HG03558 (cell line): ENCODE data around the gene CRTC3.

ENCODE experiments used
- ATAC-seq: cut with Tn5 transposase; IDR thresholded peaks from one replicate; pipeline ENCODE4 v1.9.1; 2021; ENCODE audit warnings: moderate number of reproducible peaks; ENCODE audit not compliant: unreplicated experiment; ENCODE audit errors: extremely low read depth

The CRTC3 gene

DNA sequence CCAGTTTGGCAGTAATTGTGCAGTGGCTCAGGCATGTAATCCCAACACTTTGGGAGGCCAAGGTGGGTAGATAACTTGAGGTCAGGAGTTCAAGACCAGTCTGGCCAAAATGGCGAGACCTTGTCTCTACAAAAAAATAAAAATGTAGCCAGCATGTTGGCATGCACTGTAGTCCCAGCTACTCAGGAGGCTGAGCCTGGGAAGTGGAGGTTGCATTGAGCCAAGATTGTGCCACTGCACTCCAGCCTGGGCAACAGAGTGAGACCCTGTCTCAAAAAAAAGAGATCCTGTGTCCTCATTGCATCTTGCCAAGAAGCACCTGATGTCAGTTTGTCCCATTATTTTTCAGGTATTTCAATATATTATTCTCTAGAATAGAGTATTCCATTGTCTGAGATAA, 61.8 kb downstream of the CRTC3 start:
- ATAC-seq: no peak

DNA sequence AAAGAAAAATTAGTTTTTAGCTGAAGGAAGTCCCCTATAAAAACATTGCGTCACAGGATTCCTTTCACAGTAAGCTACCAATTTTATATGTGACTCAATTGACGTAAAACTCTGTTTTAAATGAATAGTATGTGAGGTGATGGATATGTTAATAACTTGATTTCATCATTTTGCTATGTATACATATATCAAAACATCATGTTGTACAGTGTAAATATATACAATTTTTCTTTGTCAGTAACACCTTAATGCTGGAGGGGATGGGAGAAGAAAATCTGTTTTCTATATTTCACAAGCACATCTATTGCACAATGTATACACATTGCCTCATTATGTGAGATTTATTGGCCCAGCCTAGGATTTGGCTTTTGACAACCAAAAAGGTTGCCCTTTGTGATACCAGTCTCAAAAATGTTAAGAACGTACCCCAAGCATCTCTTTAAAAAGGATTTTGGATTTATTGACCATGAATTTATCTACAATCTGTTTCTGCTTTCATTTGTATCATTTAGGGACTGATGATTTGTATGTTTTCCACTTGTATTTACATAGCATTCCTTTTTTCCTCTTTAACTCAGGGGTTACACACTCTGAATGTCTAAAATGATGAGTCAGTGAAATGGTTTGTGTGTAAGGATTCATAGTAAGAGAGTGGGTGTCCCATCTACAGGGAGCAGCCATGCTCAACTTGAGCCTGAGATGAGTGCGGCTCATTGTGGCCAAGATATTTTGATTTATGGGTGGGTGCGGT, 62.6 kb downstream of the CRTC3 start:
- no peak for ATAC-seq

DNA sequence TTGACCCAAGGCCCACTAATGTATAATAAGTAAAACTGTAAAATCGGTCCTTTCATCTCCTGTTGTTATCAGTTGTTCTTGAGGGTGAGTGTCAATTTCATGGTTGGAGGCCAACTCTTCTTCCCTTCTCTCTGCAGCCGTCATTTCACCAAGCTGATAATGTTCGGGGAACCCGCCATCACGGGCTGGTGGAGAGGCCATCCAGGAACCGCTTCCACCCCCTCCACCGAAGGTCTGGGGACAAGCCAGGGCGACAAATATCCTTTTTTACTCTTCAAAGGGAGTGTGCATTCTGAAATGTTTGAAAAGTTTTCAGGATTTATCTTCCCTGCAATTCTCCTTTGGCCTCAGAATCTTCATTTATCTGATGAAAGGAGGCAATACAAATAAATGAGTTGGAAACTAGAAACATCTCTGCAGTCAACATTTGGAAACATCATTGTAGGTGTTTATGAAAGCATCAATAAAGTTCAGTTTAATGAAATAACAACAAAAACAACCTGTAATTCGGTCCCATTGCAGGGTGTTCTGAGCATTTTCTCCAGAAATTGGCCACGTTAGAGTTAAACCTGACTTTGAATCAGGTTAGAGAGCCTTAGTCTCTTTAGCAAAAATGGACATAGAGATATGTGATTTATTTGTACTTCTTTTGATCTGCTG, 63.9 kb downstream of the CRTC3 start:
- ATAC-seq: no peak

DNA sequence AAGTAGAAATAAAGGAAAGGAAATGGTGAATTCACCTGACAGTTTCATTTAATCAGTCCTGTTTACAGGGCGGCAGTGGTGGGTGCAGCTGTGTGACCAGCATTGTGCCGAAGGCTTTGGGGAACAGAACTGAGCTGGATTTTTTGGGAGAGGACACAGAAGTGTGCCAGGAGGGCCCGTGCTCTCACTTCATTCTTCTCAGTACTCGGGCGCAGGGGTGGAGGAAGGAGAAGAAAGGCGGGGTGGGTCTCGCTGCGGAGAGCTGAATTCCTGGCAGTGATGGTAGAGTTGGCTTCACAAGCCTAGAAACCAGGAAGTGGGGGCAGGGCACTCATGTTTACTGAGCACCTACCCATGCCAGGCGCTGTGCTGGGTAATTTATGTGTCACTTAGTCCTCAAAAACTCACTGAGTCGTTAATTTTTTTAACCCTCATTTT, 64.6 kb downstream of the CRTC3 start:
- ATAC-seq: no peak

DNA sequence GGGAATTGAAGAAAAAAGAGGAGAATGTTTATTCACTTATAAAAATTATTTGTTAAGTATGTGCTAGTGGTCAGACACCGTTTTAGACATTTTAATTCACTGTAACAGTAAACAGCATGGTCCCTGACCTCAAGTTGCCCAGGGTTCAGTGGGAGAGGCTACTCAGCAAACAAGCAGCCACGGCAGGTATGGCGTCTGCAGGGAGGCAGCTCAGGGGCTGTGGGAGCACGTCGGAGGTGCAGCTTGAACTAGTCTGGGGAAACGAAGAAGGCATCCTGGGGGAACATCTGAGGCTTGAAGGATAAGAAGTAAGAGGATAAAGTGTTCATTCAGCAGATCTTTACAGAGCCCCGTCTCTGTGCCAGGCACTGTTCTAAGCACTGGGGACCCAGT, 66.0 kb downstream of the CRTC3 start:
- no peak for ATAC-seq

DNA sequence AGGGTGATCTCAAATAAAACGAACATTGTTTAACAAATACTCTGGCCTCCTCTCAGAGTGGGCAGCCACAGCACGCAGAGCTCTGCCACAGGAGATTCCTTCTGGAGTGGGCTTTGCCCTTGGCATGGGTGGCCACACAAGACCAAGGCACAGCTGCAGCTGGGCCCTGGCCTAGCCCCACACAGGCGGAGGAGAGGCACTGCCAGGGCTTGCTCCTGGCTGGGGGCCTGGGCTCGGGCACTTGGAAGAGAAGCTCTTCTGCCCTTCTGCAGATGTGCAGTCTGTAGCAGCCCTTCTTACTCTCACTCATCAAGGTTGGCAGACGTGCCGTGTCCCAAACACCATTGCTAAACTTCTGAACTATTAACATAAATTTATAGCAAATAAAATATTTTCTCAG, 67.2 kb downstream of the CRTC3 start:
- no peak for ATAC-seq

DNA sequence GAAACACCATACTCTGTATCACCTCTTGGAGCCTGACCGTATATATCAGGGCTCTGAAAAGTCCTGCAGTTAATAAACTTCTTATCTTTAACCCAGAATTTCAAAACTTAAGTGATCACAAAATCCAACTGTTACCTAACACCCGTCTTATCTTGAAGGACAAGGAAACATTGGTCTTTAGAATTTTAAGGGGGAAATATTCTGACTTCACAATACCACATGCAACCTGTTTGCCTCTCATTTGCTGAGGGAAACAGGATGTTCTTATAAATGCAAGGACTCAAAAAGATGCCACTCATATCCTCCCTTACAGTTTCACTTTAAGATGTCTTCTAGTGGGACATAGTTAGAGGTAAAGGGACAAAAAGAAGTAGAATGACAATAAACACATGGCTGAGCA, 67.9 kb downstream of the CRTC3 start:
- no peak for ATAC-seq

DNA sequence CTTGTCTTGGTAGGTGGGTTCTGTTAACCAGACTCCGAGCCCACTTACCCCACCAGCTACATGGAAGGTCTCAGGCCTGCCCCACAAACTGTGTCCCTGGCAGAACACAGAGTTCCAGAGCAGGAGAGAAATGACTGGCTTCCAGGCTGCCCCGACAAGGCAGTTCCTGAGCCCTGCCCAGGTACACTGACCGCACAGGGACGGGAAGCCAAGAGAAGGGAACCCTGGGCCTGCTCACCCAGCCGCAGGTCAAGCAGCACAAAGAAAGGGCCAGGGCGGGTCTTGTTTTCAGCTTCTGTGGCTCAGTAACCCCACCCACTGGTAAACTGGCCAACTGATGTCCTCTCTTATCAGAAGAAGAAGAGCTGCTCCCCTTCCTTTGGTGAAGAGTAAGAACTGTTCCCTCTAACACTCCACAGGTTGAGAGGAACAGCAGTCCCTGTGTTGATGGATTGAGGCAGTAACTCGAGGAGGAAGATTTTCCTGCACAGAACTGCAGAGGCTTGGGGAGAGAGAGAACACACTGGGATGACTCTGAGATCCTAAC, 68.4 kb downstream of the CRTC3 start:
- no peak for ATAC-seq

DNA sequence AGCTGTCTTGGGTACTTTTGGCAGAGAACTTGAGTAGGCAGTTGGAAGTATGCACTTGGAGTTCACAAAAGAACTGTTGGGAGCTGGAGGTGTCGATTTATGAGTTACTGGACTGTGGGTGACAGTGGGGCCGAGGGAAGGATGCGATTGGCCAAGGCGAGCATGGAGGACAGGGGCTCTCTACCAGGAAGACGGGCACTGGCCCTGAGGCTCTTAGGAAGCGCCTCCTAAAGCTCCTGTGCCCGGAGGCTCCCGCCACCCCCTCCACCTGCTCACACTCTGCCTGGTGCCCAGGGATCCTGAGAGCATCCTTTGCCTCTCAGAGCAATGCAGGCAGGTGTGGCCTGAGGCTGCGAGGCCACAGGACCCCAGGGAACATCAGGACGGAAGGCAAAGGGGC, 69.0 kb downstream of the CRTC3 start:
- no peak for ATAC-seq

DNA sequence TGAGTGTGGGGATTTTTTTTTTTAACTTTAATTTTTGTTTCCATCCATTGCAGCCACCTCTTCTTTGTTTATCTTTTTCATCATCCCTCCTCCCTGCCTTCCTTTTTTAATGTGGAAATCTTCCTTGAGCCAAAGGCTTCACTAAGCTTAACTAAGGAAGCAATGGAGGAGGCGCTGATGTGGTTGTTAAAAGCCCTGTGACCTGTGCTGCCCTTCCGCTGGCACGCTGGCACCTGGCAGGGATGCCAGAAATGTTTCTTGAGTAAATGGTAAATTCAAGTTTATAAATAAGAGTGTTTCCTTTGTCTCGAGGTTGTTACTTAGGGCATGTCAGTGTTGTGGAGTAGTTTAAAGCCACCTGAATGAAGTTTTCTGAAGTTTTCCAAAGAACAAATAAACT, 69.4 kb downstream of the CRTC3 start:
- no peak for ATAC-seq

DNA sequence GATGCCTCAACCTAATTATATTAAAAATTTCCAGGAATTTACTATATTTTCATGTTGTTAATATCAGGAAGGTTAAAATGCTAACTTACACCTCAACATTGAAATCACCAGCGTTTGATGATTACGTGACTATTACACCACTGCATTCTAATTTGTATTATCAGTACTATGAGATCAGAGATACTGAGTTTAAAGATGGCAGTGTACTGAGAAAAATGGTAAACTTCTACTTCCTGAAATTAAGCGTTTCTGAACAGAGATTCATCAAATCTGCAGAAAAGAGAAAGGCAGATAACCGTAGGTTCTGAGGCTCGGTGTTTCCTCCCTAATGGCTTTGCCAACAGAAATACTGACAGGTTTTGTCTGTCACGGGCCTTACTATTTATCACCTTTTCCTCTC, 69.9 kb downstream of the CRTC3 start:
- no peak for ATAC-seq

DNA sequence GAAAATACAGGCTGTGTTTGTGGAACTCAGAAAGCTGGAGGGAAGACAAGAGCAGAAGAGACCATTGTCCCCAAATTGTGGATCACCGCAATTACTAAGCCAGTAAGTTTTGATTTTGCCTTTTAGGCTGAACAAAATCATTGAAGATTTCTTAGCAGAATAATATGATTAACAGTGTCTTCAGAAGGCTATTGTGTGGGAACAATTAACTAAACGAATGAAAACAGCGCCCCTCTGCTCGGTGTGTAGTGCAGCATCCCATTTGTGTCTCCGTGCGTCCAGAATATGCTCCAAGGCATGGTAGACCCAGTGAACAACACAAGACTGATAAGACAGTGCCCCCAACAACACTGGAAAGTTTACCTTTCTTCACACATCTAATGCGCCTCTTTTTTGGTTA, 71.2 kb downstream of the CRTC3 start:
- no peak for ATAC-seq

DNA sequence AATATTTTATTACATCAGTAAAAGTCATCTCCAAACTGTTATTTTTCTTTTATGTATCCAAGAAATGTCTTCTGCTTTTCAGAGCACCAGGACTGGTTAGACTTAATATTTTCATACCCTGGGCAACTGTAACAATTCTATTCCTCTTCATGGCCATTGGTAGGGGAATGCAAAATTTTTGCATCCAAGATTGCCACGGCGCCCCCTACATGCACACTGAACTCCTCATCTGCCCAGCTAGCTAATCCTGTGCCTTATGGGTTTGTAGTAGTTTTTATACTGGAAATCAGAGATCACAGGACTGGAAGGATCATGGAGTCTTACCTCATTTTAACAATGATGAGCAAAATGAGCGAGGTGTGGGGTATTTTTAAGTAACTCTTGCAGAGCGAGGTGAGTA, 74.2 kb downstream of the CRTC3 start:
- ATAC-seq: no peak

DNA sequence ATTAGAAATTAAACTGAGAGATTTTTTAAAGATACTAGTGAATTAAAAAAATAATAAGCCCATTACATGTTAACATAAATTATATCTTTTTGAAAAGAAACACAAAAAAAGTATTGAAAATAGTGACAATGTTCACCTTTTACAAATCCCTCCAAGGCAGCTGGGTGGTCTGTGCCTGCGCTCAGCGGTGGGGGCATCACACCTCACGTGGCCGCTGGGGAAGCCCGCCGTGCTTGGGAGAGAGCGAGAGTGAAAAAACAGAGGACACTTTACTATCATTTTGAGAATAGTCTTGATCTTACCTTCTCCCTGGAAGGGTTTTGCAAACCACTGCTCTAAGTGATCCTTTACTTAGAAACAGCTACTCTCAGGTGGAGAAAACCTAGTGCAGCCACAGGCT, 76.9 kb downstream of the CRTC3 start:
- ATAC-seq: no peak

DNA sequence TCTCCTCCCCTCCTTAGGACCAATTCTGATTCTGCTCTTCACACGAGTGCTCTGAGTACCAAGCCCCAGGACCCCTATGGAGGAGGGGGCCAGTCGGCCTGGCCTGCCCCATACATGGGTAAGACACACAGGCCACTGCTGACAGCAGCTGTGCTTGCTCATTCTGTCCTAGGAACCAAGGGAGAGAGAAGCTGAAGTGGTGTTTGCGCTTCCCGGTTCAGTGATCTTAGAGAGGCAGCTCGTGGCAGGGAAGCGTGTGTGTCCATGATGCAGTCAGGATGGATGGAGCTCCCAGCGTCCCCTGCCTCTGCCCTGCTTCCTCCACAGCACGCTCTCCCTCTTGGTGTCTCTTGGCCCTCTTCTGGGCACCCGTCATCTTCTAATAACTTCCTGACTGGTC, 77.6 kb downstream of the CRTC3 start:
- no peak for ATAC-seq

DNA sequence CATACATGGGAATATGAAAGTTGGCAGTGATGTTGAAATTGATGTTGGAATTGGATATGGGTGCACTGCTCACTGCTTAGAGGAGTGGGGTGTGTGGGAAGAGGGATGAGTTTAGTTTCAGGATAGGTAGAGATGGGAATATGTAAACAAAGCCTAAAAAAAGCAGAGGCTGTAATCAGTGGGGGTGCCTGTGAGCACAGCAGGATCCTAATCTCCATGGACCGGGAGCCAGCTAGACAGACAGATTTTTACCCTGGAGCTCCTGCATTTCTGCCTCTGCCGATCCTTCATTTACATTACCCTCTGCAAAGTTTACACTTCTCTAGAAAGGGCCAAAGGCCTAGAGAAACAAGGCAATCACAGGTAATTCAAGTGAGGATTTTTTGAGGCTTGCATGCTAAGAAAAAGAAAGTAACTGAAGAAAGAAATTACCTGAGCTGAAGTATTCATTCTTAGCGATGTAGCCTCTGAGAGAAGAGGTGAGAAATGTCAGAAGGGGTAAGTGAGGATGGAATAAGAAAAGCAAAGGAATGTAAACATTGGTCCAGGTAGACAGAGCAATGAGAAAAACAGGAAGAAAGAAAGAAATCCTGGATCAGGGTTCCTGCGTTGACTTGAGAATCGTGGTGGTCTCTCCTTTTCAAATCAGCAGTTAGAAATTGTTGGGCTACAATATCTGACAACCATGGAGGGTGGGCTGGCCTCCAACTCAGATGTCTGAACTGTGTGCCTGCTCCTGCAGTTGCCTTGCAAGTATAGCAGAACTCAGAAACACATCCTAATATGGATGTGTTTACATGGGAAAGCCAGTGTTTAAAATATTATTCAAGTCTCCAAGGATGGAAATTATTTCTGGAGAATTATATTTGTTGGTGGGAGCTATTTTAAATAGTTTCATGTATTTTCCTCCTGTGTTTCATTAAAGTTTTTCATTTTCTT, 79.8 kb downstream of the CRTC3 start:
- ATAC-seq: no peak

DNA sequence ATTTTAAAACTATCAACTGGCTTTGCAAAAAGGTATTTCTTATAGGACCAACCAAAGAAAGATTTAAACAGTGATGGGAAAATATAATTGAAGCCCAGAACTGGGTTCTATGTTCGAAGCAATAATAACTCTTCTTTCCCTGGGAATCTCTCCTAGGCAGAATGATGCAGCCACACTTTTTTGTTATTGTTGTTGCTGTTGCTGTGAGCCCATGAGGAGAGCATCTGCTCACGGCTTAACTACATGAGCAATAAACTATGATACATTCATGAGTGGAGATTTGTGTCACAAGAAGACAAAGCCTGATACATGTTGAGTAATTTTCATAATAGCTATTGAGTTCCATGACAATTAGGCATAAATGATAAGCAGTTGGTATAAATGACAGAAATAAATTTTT, 80.5 kb downstream of the CRTC3 start:
- ATAC-seq: no peak

DNA sequence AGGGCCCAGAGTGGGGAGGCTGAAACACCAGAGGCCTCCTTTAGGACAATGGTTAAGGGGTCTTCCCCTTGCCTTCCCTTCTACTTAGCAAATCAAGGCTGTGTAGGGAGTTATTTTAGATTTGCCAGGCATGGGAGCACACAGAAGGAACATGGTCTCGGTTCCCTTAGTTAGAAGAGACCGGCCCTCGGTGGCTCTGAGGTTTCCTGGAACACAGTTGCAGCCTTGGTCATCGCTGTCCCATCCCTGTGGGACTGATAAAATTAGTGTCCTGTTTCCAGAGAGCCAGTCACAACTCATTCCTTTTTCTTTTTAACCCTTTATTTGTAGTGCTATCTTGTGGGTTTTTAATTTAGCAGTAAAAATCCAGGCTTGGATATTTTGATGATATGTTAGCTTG, 81.4 kb downstream of the CRTC3 start:
- no peak for ATAC-seq

DNA sequence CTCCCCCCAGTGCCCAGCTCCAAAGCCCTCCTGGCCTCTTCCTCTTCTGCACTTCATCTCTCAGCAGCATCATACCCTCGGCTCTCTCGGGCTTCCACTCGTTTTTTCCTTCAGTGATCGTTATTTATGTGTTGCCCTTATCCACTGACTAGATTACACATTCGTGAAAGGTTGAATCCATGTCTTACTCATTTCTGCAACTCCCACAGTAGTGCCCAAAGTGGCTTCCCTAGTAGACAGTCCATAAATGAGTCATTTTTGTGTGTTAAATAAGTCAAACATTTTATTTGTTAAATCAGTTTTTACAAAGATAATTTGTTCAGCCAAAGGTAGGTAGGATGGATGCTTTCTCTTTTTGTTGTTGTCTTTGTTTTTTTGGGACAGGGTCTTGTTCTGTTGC, 87.4 kb downstream of the CRTC3 start:
- ATAC-seq: no peak

DNA sequence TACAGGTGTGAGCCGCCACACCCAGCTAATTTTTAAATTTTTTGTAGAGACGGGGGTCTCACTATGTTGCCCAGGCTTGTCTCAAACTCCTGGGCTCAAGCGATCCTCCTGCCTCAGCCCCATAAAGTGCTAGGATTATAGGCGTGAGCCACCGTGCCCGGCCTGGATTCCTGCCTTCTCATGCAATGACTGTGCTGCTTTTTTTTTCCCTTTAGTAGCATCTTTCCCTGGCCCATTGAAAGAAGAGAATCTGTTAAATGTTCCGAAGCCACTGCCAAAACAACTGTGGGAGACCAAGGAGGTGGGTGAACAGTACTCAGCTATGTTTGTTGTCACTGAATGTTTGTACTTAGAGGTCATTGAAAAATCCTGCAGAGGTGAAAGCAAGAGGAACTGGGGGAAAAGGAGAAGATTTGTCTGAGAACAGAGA, 88.0 kb downstream of the CRTC3 start:
- ATAC-seq: no peak
